GF-D8 (cell line): Measurements from ENCODE around the gene FTO.
A peak's percentile ranks its signal among the peaks of the same experiment; 100 is the strongest.

ENCODE experiments used
- DNase-seq: peaks from one replicate; lab custom pipeline; 2025; lab: John Stamatoyannopoulos, UW

The FTO gene

GRCh38 chr16:53936529-53936928, 232.6 kb downstream of the FTO start:
- DNase-seq, result no peak

DNA sequence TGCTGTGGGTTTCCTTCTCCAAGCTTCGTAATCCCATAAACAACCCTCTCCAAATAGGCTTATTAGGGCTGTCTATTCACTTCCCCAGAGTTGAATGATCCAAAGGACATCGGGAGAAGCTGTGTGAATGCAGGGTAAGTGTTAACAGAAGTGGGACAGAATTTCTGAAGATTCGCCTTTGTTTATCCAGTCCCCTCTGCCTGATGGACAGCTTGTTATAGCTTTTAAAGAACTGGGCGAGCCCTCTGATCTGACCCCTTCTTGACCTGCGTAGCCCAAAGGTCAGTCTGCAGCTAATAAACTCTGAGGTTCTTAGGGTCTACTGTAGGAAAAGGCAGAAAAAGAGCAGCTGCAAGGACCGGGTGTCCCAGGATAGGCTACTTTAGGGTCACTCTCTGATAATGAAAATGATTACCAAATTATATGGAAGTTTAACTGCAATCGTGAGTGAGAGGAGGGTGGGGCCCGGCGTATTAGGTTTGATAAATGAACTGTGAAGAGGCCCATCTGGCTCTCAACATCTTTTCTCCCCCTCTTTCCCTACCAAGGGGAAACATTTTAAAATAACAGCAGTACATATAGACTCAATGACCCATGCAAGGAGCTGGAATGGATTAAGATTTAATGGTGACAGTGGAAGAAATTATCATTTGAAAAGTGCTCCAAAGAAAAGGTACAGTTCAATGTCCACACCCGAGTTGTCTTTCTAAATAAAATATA, 233.4 kb downstream of the FTO start:
- DNase-seq, result no peak

DNA sequence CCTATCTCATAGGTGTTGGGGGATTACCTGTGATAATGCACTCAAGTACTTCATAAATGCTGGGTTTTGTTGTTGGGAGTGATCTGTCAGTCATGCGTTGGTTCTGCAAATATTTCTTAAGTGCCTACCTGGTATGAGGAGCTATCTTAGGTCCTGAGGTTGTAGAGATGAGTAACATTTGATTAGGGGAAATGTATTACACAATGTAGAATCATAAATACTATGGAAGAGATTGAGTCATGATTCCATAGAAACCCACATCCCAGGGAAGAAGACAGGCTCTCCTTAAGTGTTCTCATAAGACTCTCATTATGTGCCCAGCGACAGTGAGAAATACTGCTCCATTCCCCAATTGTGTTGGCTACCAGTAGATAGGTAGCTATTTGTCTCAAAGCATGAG, 240.1 kb downstream of the FTO start:
- no peak for DNase-seq

- DNase-seq, result peak; percentile 64
These were observed 242.0 kb downstream of the FTO start for GRCh38 chr16:53945996-53946395.

GRCh38 chr16:53946746-53947386, 242.9 kb downstream of the FTO start:
- DNase-seq, result peak; percentile 91

GRCh38 chr16:53947642-53948041, 243.7 kb downstream of the FTO start:
- DNase-seq, result no peak

DNA sequence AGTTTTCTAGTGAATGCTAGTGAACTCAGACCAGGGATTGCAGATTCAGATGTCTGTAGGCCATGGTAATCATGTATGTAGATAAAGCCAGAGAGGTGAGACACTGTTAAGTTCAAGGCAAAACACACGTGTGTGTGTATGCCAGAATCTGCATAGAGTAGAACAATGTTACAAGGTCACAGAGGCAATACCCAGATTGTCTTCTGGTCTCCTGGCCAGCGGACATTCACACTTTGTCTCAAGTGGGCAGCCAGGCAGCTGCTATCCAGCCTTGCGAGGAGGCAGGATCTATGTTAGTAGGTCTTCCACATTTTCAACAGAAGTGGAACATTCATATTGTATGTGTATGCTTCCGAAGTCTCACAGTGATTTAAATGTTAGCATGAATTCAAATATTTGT, 244.4 kb downstream of the FTO start:
- no peak for DNase-seq

- DNase-seq, result no peak
These were observed 244.9 kb downstream of the FTO start for GRCh38 chr16:53948734-53949430.

- DNase-seq, result no peak
These were observed 245.9 kb downstream of the FTO start for GRCh38 chr16:53949715-53950410.

- DNase-seq, result no peak
These were observed 246.7 kb downstream of the FTO start for GRCh38 chr16:53950677-53951076.

DNA sequence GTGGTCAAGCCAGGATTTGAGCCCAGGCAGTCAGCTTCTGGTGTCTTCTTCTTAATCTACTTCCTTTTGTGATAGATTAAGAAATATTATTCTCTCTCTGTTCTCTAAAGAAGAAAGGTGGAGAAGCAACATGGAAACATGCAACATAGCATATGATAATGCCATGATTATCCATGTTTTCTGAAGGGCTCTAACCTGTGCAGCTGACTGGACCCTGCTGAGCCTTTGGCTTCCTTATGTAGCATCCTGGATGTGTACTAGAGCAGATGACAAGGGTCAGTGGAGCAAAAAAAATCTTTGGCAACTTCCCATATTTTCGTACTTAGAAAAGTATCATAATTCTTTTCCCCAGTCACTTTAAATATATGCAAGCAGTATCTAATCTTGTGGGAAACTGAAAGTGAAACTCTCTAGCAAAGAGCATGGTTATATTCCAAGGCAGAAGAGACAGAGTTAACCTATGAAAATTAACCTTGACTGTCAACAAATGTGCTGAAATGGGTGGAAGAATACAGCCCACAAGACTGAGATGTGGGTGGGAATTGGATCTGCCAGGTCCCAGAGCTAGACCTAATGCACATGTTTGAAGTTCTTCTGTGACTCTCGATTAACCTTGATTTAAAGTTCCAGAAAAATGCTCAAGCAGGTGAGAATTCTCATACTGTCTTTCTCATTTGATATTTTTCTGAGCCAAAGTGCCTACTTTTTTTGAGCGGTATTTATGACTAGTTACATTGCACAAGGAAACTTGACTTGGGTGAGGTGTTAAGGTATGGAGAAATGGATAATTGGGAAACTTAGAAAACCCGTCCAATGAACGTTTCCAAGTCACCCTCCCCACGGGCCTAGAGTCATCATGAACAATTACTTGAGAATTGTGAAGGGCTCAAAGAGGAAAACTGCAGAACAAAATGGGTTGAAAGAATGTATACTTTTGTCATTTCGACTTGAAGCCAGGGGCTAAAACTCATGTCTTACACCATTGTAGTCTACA, 248.6 kb downstream of the FTO start:
- DNase-seq, result no peak

DNA sequence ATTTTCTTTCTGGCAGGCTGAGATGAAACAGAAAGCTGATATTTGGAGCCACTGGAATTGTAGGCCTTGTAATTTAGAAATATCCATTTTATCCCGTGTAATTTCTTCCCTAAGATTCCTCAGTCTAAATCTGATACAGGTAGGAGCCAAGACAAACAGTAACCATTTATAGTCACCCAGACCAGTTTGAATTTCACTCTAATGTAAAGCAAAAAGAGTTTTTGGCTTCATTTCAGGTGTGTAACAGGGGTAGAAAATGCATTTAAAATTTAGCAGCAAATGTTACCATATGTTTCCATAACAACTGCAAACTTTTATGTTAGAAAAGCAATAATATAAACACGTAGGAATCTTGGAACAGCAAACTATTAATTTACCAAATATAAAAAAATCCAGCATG, 249.4 kb downstream of the FTO start:
- no peak for DNase-seq

DNA sequence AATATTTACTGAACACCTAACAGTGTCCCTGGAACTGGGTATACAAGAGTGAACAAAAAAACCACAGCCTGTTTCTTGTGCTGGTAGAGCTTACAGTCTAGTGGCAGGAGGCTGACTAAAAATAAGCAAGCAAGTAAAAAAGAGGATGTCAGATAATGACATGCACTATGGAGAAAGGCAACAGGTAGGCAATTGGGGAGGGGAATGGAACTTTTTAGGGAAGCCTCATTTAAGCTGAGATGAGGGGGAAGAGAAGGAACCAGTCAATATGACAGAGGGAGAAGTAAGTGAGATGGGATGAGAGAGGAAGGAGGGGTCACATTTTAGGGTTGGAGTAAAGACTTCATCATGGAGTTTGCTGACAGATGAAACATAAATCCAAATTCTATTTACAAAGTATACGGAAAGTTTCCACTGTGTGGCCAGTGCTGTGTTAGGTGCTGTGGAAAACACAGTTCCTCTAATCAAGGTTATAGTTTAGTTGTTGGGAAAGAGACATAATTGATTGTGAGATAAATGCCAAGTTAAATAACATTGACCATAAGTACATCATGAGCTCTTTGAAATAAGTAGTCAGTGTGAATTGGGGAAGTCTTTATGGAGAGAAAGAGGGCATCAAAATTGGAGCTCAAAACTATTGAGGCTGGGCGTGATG, 251.4 kb downstream of the FTO start:
- DNase-seq, result no peak

DNA sequence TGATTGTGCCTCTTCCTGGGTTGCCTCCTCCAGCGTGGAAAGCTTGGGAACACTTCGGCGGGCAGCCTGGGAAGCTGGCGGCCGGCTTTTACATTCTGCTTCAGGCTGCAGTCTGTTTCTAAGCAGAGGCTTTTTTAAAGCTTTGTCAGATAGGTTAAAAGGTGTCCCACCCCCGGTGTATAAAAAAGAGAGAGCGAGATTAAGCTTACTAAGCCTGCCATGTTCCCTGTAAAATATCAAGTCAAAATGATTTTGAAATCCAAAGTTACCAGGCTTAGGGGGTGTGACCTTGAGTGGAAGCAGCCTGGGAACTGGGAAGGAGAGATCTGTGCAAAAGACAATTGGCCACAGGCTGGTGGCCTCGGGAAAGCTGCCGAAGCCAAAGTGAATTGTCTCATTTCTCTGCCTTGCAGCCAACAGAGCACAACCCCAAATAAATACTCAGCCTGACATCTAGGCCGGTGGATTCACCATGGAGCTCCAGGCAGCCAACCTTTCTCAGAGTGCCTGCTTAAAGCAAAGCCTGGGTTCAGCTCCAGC, 254.5 kb downstream of the FTO start:
- DNase-seq, result no peak

DNA sequence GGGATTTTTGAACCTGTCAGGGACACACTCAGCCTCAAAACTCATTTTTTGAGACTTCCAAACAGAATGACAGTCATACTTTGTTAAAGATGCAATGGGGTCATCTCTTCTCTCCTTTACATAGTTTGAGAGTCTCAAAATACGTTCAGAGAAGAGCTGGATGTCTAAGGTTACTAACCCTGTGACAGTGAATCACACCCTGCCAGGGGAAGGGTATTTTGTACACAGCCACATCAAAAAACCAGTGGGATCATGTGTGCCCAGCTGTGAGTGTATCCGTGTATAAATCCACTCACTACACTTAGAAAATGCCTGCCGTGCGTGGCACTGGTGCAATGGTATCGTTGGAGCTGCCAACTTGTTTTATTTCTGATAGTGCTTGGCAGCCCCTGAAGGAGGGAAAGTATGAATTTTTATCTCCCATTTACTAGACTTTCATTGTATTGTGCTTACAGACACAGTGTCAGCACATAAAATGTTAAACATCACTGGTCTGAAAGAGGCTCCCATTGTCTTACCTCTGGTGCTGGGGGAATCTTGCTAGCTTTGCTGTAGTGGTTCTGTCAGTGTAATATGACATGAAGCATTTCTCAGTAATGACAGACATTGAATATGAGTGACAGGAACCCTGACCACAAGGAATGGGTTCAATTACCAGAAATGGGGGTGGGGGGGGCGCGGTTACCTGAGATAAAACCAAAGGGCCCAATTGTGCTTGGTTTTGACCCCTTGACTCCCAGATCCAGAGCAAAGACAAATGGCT, 256.3 kb downstream of the FTO start:
- no peak for DNase-seq

- no peak for DNase-seq
These were observed 257.1 kb downstream of the FTO start for GRCh38 chr16:53960954-53961616.

GRCh38 chr16:53962041-53962440, 258.1 kb downstream of the FTO start:
- DNase-seq, result no peak

- DNase-seq, result no peak
These were observed 260.3 kb downstream of the FTO start for GRCh38 chr16:53964145-53964790.
